ENCODE measurements around the gene LRRC14B.

DNA sequence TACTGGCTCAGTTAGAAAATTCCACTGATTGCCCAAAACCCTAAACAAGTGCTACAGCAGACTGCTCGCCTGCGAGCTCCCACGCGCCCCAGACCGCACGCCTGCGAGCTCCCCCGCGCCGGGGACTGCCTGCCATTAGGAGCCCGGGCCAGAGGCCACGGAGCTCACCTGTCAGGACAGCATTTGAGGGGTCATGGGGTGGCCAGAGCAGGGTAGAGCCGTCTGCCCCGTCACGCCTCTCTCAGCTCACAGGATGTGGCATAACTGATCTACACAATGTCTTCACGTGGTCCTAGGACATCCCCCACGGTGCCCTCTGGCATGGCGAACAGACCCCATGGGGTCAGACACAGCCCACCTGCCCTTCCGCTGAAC lies 29.1 kb upstream of the LRRC14B start:
- TF ChIP-seq ZNF24 (tag by site-specific recombination; IDR thresholded peaks at IDR 0.05) (no peak), HOXD13 (CRISPR knock-in tag; IDR thresholded peaks at IDR 0.05; ENCODE audit: borderline replicate concordance) (no peak), ZBTB7A (tag by site-specific recombination; IDR thresholded peaks at IDR 0.05; ENCODE audit: low read depth) (no peak), ZNF777 (tag by site-specific recombination; IDR thresholded peaks at IDR 0.05; ENCODE audit: borderline replicate concordance) (no peak), ZNF626 (tag by site-specific recombination; IDR thresholded peaks at IDR 0.05) (no peak), ZNF114 (tag by site-specific recombination; IDR thresholded peaks at IDR 0.05) (no peak), ZNF350 (tag by site-specific recombination; IDR thresholded peaks at IDR 0.05) (no peak)
- TF ChIP-seq, protein P1, sequence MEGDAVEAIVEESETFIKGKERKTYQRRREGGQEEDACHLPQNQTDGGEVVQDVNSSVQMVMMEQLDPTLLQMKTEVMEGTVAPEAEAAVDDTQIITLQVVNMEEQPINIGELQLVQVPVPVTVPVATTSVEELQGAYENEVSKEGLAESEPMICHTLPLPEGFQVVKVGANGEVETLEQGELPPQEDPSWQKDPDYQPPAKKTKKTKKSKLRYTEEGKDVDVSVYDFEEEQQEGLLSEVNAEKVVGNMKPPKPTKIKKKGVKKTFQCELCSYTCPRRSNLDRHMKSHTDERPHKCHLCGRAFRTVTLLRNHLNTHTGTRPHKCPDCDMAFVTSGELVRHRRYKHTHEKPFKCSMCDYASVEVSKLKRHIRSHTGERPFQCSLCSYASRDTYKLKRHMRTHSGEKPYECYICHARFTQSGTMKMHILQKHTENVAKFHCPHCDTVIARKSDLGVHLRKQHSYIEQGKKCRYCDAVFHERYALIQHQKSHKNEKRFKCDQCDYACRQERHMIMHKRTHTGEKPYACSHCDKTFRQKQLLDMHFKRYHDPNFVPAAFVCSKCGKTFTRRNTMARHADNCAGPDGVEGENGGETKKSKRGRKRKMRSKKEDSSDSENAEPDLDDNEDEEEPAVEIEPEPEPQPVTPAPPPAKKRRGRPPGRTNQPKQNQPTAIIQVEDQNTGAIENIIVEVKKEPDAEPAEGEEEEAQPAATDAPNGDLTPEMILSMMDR (tag by site-specific recombination; IDR thresholded peaks at IDR 0.05), result no peak
- TF ChIP-seq, protein P2, sequence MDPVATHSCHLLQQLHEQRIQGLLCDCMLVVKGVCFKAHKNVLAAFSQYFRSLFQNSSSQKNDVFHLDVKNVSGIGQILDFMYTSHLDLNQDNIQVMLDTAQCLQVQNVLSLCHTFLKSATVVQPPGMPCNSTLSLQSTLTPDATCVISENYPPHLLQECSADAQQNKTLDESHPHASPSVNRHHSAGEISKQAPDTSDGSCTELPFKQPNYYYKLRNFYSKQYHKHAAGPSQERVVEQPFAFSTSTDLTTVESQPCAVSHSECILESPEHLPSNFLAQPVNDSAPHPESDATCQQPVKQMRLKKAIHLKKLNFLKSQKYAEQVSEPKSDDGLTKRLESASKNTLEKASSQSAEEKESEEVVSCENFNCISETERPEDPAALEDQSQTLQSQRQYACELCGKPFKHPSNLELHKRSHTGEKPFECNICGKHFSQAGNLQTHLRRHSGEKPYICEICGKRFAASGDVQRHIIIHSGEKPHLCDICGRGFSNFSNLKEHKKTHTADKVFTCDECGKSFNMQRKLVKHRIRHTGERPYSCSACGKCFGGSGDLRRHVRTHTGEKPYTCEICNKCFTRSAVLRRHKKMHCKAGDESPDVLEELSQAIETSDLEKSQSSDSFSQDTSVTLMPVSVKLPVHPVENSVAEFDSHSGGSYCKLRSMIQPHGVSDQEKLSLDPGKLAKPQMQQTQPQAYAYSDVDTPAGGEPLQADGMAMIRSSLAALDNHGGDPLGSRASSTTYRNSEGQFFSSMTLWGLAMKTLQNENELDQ (tag by site-specific recombination; IDR thresholded peaks at IDR 0.05; ENCODE audit: low read depth), result no peak
